ENCODE data around the gene CPLX3. TPM values are rescaled to one million over a fixed set of nuclear protein-coding genes. Genes with fewer than 3 reads are reported as not detected.

CPLX3 gene
- total and polyA plus RNA-seq, 2 of the 8 experiments (the other 6 are each of a cell fraction or from before 2014, with no cell fraction given), result 0.17 TPM; not detected in 1

DNA sequence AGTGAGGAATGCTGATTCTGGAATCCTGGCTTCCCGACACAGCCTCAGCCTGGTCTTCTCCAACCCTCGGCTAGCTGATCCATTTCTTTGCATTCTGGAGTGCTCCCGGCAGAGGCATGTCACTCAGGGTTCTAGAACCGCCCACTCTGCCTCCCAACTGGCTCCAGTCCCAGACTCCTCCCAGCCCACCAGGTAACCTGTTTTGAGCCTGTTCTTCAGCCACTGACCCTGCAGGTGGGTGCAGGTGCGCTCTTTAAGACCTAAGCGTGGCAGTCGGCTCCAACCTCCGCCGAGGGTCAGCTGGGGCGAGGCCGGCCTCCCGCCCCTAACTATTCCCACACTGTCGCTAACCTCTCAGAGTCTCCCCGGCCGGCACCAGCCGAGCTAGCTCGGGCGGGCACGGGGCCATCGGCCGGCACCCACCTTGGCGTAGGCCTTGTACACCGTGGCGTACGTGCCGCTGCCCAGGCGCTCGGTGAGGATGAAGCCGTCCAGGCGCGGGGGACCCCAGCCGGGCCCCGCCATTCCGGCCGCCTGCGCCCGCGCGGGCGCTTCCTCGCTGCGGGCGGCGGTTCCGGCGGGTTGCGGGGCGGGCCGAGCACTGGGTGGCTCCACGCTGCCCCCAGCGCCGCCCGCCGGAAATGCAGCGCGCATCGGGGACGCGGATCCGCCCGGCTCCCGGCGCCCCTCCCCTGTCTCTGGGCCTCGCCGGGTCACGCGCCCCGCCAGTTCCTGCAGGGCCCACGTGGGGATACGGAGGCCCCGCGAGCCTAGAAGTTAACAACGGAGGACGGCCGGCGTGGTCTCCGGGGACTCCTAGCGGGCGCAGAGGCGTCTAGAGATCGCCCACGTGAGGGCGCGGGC lies 16.4 kb downstream of the CPLX3 start, which contains the start of gene ULK3 (continued):
- TF ChIP-seq, protein P1, sequence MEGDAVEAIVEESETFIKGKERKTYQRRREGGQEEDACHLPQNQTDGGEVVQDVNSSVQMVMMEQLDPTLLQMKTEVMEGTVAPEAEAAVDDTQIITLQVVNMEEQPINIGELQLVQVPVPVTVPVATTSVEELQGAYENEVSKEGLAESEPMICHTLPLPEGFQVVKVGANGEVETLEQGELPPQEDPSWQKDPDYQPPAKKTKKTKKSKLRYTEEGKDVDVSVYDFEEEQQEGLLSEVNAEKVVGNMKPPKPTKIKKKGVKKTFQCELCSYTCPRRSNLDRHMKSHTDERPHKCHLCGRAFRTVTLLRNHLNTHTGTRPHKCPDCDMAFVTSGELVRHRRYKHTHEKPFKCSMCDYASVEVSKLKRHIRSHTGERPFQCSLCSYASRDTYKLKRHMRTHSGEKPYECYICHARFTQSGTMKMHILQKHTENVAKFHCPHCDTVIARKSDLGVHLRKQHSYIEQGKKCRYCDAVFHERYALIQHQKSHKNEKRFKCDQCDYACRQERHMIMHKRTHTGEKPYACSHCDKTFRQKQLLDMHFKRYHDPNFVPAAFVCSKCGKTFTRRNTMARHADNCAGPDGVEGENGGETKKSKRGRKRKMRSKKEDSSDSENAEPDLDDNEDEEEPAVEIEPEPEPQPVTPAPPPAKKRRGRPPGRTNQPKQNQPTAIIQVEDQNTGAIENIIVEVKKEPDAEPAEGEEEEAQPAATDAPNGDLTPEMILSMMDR (IDR thresholded peaks at IDR 0.05; ENCODE audit: control extremely low read depth in 1 of 3, insufficient read depth in 1 of 3, low read depth in 1 of 3, low read length in 3 of 3), result peak; percentile 60 to 68 (median 62)
- TF ChIP-seq SP4 (IDR thresholded peaks at IDR 0.05; ENCODE audit: low read length) (peak; percentile 64; the same call in 1 of the 2 replicates), SP1 (IDR thresholded peaks at IDR 0.05; ENCODE audit: low read depth, low read length) (peak; percentile 42; the same call in 1 of the 2 replicates), CREB1 (IDR thresholded peaks at IDR 0.05) (peak; percentile 51; the same call in 1 of the 2 replicates), JUN (IDR thresholded peaks at IDR 0.05; ENCODE audit: low read depth, low read length) (no peak), PHF8 (conservative IDR thresholded peaks at IDR 0.05; ENCODE audit: low read depth, low read length) (peak; percentile 96), E2F6 (IDR thresholded peaks at IDR 0.05) (peak; percentile 64; the same call in 1 of the 2 replicates), TCF12 (IDR thresholded peaks at IDR 0.05; ENCODE audit: low read depth, low read length) (0 out of 2 replicates have a peak, but pooled peaks have one; percentile 70), KDM4A (IDR thresholded peaks at IDR 0.05; ENCODE audit: low read depth, low read length, severe bottlenecking) (peak; percentile 87), POLR2A (IDR thresholded peaks at IDR 0.05; ENCODE audit: control extremely low read depth in 1 of 2, low read depth in 2 of 2, low read length in 2 of 2) (peak in 1 of 2 experiments; percentile 54; a peak in 2 of 3 replicates), TBP (IDR thresholded peaks at IDR 0.05; ENCODE audit: low read depth, low read length) (peak; percentile 74; the same call in 1 of the 2 replicates), POLR2AphosphoS5 (IDR thresholded peaks at IDR 0.05; ENCODE audit: low read depth, low read length) (peak; percentile 89; the same call in 1 of the 2 replicates), TAF7 (optimal IDR thresholded peaks at IDR 0.05; ENCODE audit: borderline replicate concordance, low read depth, low read length) (peak; percentile 65), SRF (IDR thresholded peaks at IDR 0.05; ENCODE audit: low read depth, low read length) (0 out of 2 replicates have a peak, but pooled peaks have one; percentile 5), ZNF274 (IDR thresholded peaks at IDR 0.05; ENCODE audit: borderline replicate concordance, extremely low read depth, low read length) (no peak), ATF3 (IDR thresholded peaks at IDR 0.05; ENCODE audit: insufficient read depth, low read depth, low read length) (peak; percentile 60; the same call in 1 of the 2 replicates), GTF2F1 (IDR thresholded peaks at IDR 0.05; ENCODE audit: borderline replicate concordance, low read depth, low read length) (no peak), ASH2L (IDR thresholded peaks at IDR 0.05; ENCODE audit: low read length) (peak; percentile 57), TAF1 (IDR thresholded peaks at IDR 0.05; ENCODE audit: low read depth, low read length) (peak; percentile 80), RAD21 (IDR thresholded peaks at IDR 0.05 in 1 of 2, conservative IDR thresholded peaks at IDR 0.05 in 1 of 2; ENCODE audit: low read depth in 2 of 2, low read length in 2 of 2) (peak in 1 of 2 experiments; percentile 35; a peak in 1 of 4 replicates)

All from H1 (cell line).